Heart left ventricle (tissue), 16 donors: ENCODE data around the gene BICRA. TPM values are rescaled to one million over a fixed set of nuclear protein-coding genes. Genes with fewer than 3 reads are reported as not detected.
"Not testable (repeated sequence)": the region's sequence is repeated elsewhere in the genome, so short reads cannot be mapped to it uniquely, and the experiment has no call there.

ENCODE experiments used
- ATAC-seq, 4 donors: fragments of 200-7000 bp; cut with Tn5 transposase; one replicate each; pipeline ENCODE4 v1.9.1; 2020 to 2022; ENCODE audit warnings: moderate library complexity in 4 of 4, mild to moderate bottlenecking in 3 of 4, moderate number of reproducible peaks in 1 of 4
- DNase-seq, 5 donors: peaks; one replicate each; pipeline ENCODE4 v3.0.0-alpha.2; 2020
- H3K27ac ChIP-seq, 12 donors: fragments of 200-600 bp; sonication (generic) in 4 of 12; one replicate each; pipeline versions ENCODE4 v1.5.0 to v1.8.0; 2016 to 2022; ENCODE audit warnings: mild to moderate bottlenecking in 2 of 12
- H3K27me3 ChIP-seq, 9 donors: fragments of 200-600 bp; sonication (generic) in 2 of 9; one replicate each; pipeline versions ENCODE4 v1.5.1 to v1.8.0; 2016 to 2022; ENCODE audit warnings: mild to moderate bottlenecking in 3 of 9
- H3K36me3 ChIP-seq, 9 donors: fragments of 200-600 bp; sonication (generic) in 2 of 9; one replicate each; pipeline versions ENCODE4 v1.5.0 to v1.8.0; 2018 to 2022; ENCODE audit warnings: mild to moderate bottlenecking in 2 of 9
- H3K4me1 ChIP-seq, 12 donors: fragments of 200-600 bp; sonication (generic) in 4 of 12; one replicate each; pipeline versions ENCODE4 v1.5.0 to v1.8.0; 2016 to 2022; ENCODE audit warnings: mild to moderate bottlenecking in 3 of 12
- H3K4me3 ChIP-seq, 12 donors: fragments of 200-600 bp; sonication (generic) in 4 of 12; one replicate each; pipeline versions ENCODE4 v1.5.0 to v1.8.0; 2017 to 2022; ENCODE audit warnings: mild to moderate bottlenecking in 9 of 12, moderate library complexity in 4 of 12
- H3K9me3 ChIP-seq, 12 donors: fragments of 200-600 bp; sonication (generic) in 4 of 12; one replicate each; pipeline versions ENCODE4 v1.5.0 to v1.8.0; 2016 to 2022; ENCODE audit warnings: mild to moderate bottlenecking in 1 of 12
- POLR2A ChIP-seq, 2 donors: fragments of 450-650 bp; IDR thresholded peaks; one replicate each; pipeline ENCODE4 v1.6.1; 2017; ENCODE audit warnings: antibody characterized with exemption in 2 of 2, mild to moderate bottlenecking in 2 of 2, moderate library complexity in 2 of 2
- WGBS, 4 donors: extraction: QIAGEN DNeasy Blood & Tissue Kit in 2 of 4; methylation state at CpG; one replicate each; pipeline versions ENCODE4 v1.1.5 to v1.1.7; 2013 to 2018; 5-methylcytosine and 5-hydroxymethylcytosine counted together
- intact Hi-C, 10 donors: fragments of 100-400 bp; cut with DNase I; formaldehyde crosslinking; loops; one replicate each; pipeline versions ENCODE4 v1.11.1 to v1.14.2; 2022
- polyA plus RNA-seq, 2 donors: library from polyadenylated mRNA; stranded (reverse); fragments of 200-250 nt; gene quantifications; one replicate each; pipeline ENCODE4 v1.2.3, GENCODE V29; 2013
- total RNA-seq, 9 donors: library from RNA; depleted of rRNA in 2 of 9; stranded (reverse); fragments of >200 nt in 2 of 9; fragmentation: NEBNext Ultra II Directional in 3 of 9; extraction: Animal tissue kit (Norgen Biotek cat#: 25700) in 3 of 9; gene quantifications; one replicate each; pipeline versions ENCODE4 v1.1.0 to v1.2.4, GENCODE V29; 2016 to 2023
- TF ChIP-seq, protein P1 (sequence below), 12 donors: fragments of 200-600 bp; sonication (generic) in 4 of 12; IDR thresholded peaks; one replicate each; pipeline versions ENCODE4 v1.5.0 to v1.8.0; 2018 to 2022; ENCODE audit warnings: antibody characterized with exemption in 12 of 12, mild to moderate bottlenecking in 5 of 12
- donor health status: ischemic (EF 13 %, LVEDD 7.1; RV severe dilation, severe dysfunction).
- donor health status: healthy with polysubstance abuse.
- donor health status: DM: no; HTN: yes; CAD: no.
- donor health status: DM: no; HTN: no; CAD: no.
- donor health status: ischemic (EF 25% LVEDD 6.9; RV normal size, moderate dysfunction).
- donor health status: ischemic (EF 25% LVEDD 5.7; RV mildly dilated, moderate dysfunction).
- donor health status: healthy.
- donor health status: DM: yes; HTN: yes; CAD: no.
- donor health status: ischemic (EF 35%, LVEDD 5.7; RV mildly dilated, moderate dysfunction).
- donor health status: nonischemic (EF 11% LVEDD 7.7; RV severe dilation, severe dysfunction).
- donor health status: DM: yes; HTN: yes; CAD: no.
- donor health status: PGD.
- donor health status: ischemic (EF 29% LVEDD 5.4; RV normal size, mild dysfunction).
- donor health status: nonischemic (EF 23%, LVEDD 6.1; RV moderate dilation, normal function).

BICRA gene
- total and polyA plus RNA-seq, 11 donors = 5.3 to 14.5 (median 8.5) TPM

DNA sequence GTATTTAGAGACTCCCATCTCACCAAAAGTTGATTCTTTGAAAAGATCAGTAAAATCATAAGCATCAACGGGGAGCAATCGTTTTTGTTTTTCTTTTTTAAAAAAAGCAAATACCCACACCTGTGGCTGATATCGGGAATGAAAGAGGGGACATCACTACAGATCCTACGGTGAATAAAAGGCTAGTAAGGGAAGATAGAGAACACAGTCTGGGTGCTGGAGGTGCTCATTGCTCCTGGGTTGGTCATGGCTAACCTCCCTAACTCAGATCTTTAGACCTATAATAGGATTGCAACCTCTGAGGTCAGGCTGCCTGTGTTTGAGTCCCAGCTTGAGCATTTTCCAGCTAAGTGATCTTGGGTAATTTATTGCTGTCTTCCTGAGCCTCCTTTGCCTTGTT, 105.4 kb downstream of the BICRA start:
- TF ChIP-seq POLR2A (IDR thresholded peaks at IDR 0.05) = no peak
- TF ChIP-seq, protein P1, sequence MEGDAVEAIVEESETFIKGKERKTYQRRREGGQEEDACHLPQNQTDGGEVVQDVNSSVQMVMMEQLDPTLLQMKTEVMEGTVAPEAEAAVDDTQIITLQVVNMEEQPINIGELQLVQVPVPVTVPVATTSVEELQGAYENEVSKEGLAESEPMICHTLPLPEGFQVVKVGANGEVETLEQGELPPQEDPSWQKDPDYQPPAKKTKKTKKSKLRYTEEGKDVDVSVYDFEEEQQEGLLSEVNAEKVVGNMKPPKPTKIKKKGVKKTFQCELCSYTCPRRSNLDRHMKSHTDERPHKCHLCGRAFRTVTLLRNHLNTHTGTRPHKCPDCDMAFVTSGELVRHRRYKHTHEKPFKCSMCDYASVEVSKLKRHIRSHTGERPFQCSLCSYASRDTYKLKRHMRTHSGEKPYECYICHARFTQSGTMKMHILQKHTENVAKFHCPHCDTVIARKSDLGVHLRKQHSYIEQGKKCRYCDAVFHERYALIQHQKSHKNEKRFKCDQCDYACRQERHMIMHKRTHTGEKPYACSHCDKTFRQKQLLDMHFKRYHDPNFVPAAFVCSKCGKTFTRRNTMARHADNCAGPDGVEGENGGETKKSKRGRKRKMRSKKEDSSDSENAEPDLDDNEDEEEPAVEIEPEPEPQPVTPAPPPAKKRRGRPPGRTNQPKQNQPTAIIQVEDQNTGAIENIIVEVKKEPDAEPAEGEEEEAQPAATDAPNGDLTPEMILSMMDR (IDR thresholded peaks at IDR 0.05) = no peak
- H3K4me3 ChIP-seq = peak overlapping the region; percentile 31 to 97 (median 74)
- WGBS, 4 donors = 62 to 77% (median 70%) methylated on average over 4 of the region's 4 CpGs
- DNase-seq (no peak), ATAC-seq (no peak)
- peaks cover 0 to 55% (median 33%) of the 10 kb centered on the region in 12 donors for H3K4me1 ChIP-seq
- intact Hi-C loops = loop anchor here in 4 of 10 donors (2.0 to 10.0 kb wide), 4 partner anchors 28 to 73 kb away; no protein-coding TSS in a partner anchor
- H3K27me3 ChIP-seq = peaks cover 0 to 12% (median 0%) of the 10 kb centered on the region in 9 donors
- peaks cover 0 to 9% (median 2%) of the 10 kb centered on the region in 12 donors for H3K9me3 ChIP-seq
- peaks cover 0 to 28% (median 10%) of the 10 kb centered on the region in 9 donors for H3K36me3 ChIP-seq
- peak overlapping the region; percentile 69 to 96 (median 89) for H3K27ac ChIP-seq

DNA sequence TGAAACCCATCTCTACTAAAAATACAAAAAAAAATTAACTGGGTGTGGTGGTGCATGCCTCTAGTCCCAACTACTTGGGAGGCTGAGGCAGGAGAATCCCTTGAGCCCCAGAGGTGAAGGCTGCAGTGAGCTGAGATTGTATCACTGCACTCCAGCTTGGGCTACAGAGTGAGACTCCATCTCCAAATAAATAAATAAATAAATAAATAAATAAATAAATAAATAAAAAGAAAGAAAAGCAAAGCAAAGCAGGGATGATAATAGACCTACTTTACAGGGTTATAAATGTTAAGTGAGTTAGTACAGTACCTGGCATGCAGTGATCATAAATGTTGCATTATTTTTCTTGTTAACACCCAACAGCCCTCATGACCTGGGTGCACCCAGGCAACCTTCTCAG, 105.9 kb downstream of the BICRA start:
- intact Hi-C loops = loop anchor here in 4 of 10 donors (2.0 to 10.0 kb wide), 4 partner anchors 28 to 72 kb away; no protein-coding TSS in a partner anchor
- peak overlapping the region in 7 of 12 donors; percentile 87 to 96 (median 93) for H3K27ac ChIP-seq
- not testable (repeated sequence) for H3K9me3 ChIP-seq, DNase-seq, ATAC-seq
- H3K4me1 ChIP-seq = peaks cover 0 to 59% (median 35%) of the 10 kb centered on the region in 12 donors
- H3K4me3 ChIP-seq = peak overlapping the region; percentile 31 to 97 (median 74)
- H3K27me3 ChIP-seq = peaks cover 0 to 12% (median 0%) of the 10 kb centered on the region in 9 donors
- peaks cover 0 to 28% (median 10%) of the 10 kb centered on the region in 9 donors for H3K36me3 ChIP-seq

DNA sequence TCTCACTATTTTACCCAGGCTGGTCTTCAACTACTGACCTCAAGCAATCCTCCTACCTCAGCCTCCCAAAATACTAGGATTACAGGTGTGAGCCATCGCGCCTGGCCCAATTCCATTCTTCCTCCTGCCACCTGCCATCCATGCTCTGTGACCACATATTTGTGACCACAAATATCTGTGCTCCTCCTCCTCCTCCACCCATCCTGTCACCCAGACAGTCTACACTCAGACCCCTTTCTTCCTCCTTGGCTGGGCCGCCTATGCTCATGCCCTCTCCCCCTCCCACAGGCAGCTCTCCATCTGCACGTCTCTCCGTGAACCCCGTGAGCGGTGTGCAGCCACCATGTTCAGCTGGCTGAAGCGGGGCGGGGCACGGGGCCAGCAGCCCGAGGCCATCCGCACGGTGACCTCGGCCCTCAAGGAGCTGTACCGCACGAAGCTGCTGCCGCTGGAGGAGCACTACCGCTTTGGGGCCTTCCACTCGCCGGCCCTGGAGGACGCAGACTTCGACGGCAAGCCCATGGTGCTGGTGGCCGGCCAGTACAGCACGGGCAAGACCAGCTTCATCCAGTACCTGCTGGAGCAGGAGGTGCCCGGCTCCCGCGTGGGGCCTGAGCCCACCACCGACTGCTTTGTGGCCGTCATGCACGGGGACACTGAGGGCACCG, 107.5 kb downstream of the BICRA start:
- TF ChIP-seq POLR2A (IDR thresholded peaks at IDR 0.05) = no peak
- TF ChIP-seq, protein P1 (IDR thresholded peaks at IDR 0.05) = no peak
- intact Hi-C loops = loop anchor here in 1 of 10 donors (10.0 kb wide), 1 partner anchor 68 kb away; no protein-coding TSS in a partner anchor
- 51 to 62% (median 57%) methylated on average over 20 to 32 of the region's 32 CpGs for WGBS, 4 donors
- Histone ChIP-seq H3K4me3 (peak overlapping the region in 10 of 12 donors; percentile 8 to 97 (median 36)), H3K27ac (peak overlapping the region in 11 of 12 donors; percentile 11 to 95 (median 24)), H3K4me1 (peaks cover 0 to 74% (median 43%) of the 10 kb centered on the region in 12 donors), H3K9me3 (peaks cover 0 to 9% (median 2%) of the 10 kb centered on the region in 12 donors), H3K27me3 (peaks cover 0 to 12% (median 0%) of the 10 kb centered on the region in 9 donors), H3K36me3 (peaks cover 0 to 31% (median 10%) of the 10 kb centered on the region in 9 donors)
- ATAC-seq (no peak), DNase-seq (peak in 1 of 5 donors; percentile 60)

DNA sequence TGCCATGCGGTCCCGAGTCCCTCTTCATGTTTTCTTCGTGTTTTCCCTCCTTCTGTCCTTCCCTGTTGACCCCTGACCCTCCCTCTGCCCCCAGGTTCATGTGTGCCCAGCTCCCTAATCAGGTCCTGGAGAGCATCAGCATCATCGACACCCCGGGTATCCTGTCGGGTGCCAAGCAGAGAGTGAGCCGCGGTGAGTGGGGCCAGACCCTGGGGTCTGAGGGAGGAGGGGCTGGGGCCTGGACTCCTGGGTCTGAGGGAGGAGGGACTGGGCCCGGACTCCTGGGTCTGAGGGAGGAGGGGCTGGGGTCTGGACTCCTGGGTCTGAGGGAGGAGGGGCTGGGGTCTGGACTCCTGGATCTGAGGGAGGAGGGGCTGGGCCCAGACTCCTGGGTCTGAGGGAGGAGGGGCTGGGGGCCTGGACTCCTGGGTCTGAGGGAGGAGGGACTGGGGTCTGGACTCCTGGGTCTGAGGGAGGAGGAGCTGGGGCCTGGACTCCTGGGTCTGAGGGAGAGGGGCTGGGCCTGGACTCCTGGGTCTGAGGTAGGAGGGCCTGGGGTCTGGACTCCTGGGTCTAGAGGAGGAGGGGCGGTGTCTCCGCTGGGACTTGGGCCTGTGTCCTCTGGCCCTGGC, 109.6 kb downstream of the BICRA start:
- intact Hi-C loops = loop anchor here in 3 of 10 donors (1.0 to 10.0 kb wide), 3 partner anchors 11 to 66 kb away; no protein-coding TSS in a partner anchor

More for the DNA sequence above, 109.6 kb downstream of the BICRA start:
- Histone ChIP-seq H3K36me3 (peaks cover 0 to 44% (median 10%) of the 10 kb centered on the region in 9 donors), H3K4me1 (peaks cover 0 to 88% (median 49%) of the 10 kb centered on the region in 12 donors), H3K4me3 (peak overlapping the region in 10 of 12 donors; percentile 10 to 45 (median 30)), H3K27ac (peak overlapping the region; percentile 73 to 95 (median 86))
- not testable (repeated sequence) for ATAC-seq, DNase-seq, H3K9me3 ChIP-seq, H3K27me3 ChIP-seq
- WGBS, 4 donors = 35 to 54% (median 47%) methylated on average over 8 to 11 of the region's 11 CpGs
